GM18507 (cell line): ENCODE data around the gene C2orf78.
A peak's percentile ranks its signal among the peaks of the same experiment; 100 is the strongest.
"Not testable (repeated sequence)": the region's sequence is repeated elsewhere in the genome, so short reads cannot be mapped to it uniquely, and the experiment has no call there.

Source experiments
- DNase-seq: peaks from one replicate; pipeline ENCODE4 v3.0.0; 2011; ENCODE audit warnings: low read depth; ENCODE audit not compliant: insufficient read length; ENCODE audit errors: extremely low spot score
- FAIRE-seq: peaks from 2 replicates; lab custom pipeline; 2011; peaks lifted over from hg19 to GRCh38; lab: Jason Lieb, UNC

Gene C2orf78

GRCh38 chr2:73776869-73777519, 7.0 kb upstream of the C2orf78 start:
- FAIRE-seq = no peak
- no peak for DNase-seq

- FAIRE-seq, DNase-seq: not testable (repeated sequence)
These were observed 5.0 kb upstream of the C2orf78 start for GRCh38 chr2:73778867-73779466.

- FAIRE-seq (peak; percentile 97), DNase-seq (peak; percentile 88)
These were observed 4.3 kb upstream of the C2orf78 start, which contains the start of gene DUSP11 for GRCh38 chr2:73779467-73780236. Gene DUSP11, minus strand, starts transcription at chr2:73780103. Its CDS starts 129 bp downstream, at chr2:73779974.

GRCh38 chr2:73780237-73780582, 3.8 kb upstream of the C2orf78 start:
- FAIRE-seq = no peak

GRCh38 chr2:73783402-73783801, 581 bp upstream of the C2orf78 start:
- not testable (repeated sequence) for FAIRE-seq, DNase-seq

More at GRCh38 chr2:73780237-73780582, 3.8 kb upstream of the C2orf78 start:
- no peak for DNase-seq

- FAIRE-seq (no peak), DNase-seq (no peak)
These were observed 27.9 kb downstream of the C2orf78 start for GRCh38 chr2:73811878-73812277.

- DNase-seq = no peak
- FAIRE-seq = no peak
These were observed 28.7 kb downstream of the C2orf78 start for GRCh38 chr2:73812635-73813034.

- FAIRE-seq = no peak
- no peak for DNase-seq
These were observed 34.3 kb downstream of the C2orf78 start for GRCh38 chr2:73818296-73818695.

- no peak for DNase-seq
These were observed 37.2 kb downstream of the C2orf78 start for GRCh38 chr2:73821227-73821626.

GRCh38 chr2:73821669-73822068, 37.7 kb downstream of the C2orf78 start:
- DNase-seq (no peak), FAIRE-seq (peak; percentile 15)

More at GRCh38 chr2:73821227-73821626, 37.2 kb downstream of the C2orf78 start:
- peak; percentile 87 for FAIRE-seq

GRCh38 chr2:73822276-73822675, 38.3 kb downstream of the C2orf78 start:
- FAIRE-seq (peak; percentile 84), DNase-seq (no peak)

GRCh38 chr2:73822991-73823390, 39.0 kb downstream of the C2orf78 start:
- DNase-seq (no peak), FAIRE-seq (no peak)

GRCh38 chr2:73823416-73823815, 39.4 kb downstream of the C2orf78 start:
- DNase-seq = no peak
- no peak for FAIRE-seq

GRCh38 chr2:73823916-73824523, 40.0 kb downstream of the C2orf78 start:
- FAIRE-seq = peak; percentile 66
- no peak for DNase-seq

GRCh38 chr2:73825408-73825807, 41.4 kb downstream of the C2orf78 start:
- no peak for DNase-seq
- no peak for FAIRE-seq

- no peak for DNase-seq
- no peak for FAIRE-seq
These were observed 43.0 kb downstream of the C2orf78 start for GRCh38 chr2:73827018-73827417.

- DNase-seq (no peak), FAIRE-seq (no peak)
These were observed 43.8 kb downstream of the C2orf78 start for GRCh38 chr2:73827660-73828388.

GRCh38 chr2:73828389-73828817, 44.4 kb downstream of the C2orf78 start:
- FAIRE-seq = no peak

GRCh38 chr2:73828818-73829570, 45.0 kb downstream of the C2orf78 start, which contains the start of gene STAMBP:
Gene STAMBP, plus strand, starts transcription at chr2:73828961. Its CDS starts 1,896 bp downstream, at chr2:73830857.
- peak; percentile 97 for FAIRE-seq
- peak; percentile 81 for DNase-seq

More at GRCh38 chr2:73828389-73828817, 44.4 kb downstream of the C2orf78 start:
- no peak for DNase-seq
